HG02759 (cell line): ENCODE measurements around the gene MSRB3.
A peak's percentile ranks its signal among the peaks of the same experiment; 100 is the strongest.

Experiments used
- ATAC-seq: cut with Tn5 transposase; IDR thresholded peaks from one replicate; pipeline ENCODE4 v1.9.1; 2021; ENCODE audit warnings: mild to moderate bottlenecking, moderate library complexity; ENCODE audit not compliant: unreplicated experiment

MSRB3 gene

GRCh38 chr12:65278576-65279368 is at the start of gene MSRB3:
MSRB3 (plus strand) TSS chr12:65278683; CDS start chr12:65308580, 29,897 bp downstream.
- peak; percentile 77 for ATAC-seq

- ATAC-seq: no peak
These were observed 49.0 kb upstream of the MSRB3 start for GRCh38 chr12:65229441-65229840.

DNA sequence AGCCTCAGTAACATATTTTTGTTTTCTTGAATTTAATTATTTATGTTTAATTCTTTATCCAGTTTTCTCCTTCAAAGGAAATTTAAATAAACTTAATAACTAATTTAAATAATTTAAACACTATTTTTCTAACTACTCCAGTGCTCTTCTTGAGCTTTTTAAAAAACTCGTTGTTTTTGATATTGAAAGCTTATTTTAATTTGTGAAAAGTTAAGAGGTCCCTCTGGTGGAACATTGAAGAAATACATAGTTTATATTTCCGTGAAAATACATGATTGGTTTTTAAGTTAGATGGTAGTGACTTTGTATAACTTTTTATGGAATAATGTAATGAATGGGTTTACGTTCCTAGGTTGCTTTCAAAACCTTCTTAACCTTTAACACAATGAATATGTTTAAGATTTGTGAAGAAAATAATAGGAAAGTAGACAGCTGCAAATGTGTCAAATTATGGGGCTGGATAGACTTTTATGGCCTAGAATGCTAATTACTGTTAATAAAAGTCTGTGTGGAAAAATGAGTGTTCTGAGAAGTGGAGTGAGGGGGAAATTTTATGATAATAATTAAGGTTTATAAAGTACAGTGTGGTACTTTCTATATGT is 45.9 kb upstream of the MSRB3 start:
- no peak for ATAC-seq

- no peak for ATAC-seq
These were observed 41.3 kb upstream of the MSRB3 start for GRCh38 chr12:65237153-65237552.

- no peak for ATAC-seq
These were observed 39.9 kb upstream of the MSRB3 start for GRCh38 chr12:65238609-65239008.

- ATAC-seq: no peak
These were observed 29.5 kb upstream of the MSRB3 start for GRCh38 chr12:65248656-65249633.

DNA sequence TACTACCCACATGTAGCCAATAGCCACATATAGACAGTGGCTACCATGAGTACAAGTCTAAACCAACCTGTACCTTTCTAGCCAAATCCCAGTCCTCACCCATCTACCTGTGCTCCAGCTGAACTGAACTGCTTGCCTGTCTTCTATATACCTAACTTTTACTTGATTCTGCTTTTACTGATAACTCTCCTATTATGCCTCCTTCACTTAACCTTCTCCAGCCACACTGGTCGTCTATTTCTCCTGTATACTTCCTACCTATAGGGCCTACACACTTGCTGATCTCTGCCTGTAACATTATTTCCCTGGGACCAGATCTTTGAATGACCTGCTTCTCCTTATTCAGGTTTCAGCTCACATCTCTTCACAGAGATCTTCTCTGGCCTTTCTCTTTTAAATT is 26.0 kb upstream of the MSRB3 start:
- no peak for ATAC-seq

GRCh38 chr12:65257986-65258385 is 20.5 kb upstream of the MSRB3 start:
- ATAC-seq: no peak

GRCh38 chr12:65259501-65259900 is 19.0 kb upstream of the MSRB3 start:
- peak; percentile 53 for ATAC-seq

GRCh38 chr12:65263777-65264176 is 14.7 kb upstream of the MSRB3 start:
- no peak for ATAC-seq

DNA sequence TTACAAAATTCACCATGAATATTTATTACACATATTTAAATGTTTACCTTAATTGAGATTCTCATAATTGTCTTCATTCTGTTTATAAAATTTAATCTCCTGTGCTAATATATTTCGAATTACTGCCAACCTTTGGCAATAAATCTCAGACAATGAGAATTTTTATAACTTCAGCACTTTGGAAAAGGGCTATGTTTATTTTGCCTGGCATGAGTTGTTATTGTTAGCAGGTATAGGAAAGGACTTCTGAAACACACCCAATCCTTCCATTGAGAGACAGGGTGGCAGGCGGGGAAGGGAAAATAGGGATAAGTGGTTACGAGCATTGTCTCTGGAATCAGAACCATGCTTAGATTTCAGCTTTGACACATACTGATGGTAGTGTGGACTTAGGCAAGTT is 12.1 kb upstream of the MSRB3 start:
- no peak for ATAC-seq

DNA sequence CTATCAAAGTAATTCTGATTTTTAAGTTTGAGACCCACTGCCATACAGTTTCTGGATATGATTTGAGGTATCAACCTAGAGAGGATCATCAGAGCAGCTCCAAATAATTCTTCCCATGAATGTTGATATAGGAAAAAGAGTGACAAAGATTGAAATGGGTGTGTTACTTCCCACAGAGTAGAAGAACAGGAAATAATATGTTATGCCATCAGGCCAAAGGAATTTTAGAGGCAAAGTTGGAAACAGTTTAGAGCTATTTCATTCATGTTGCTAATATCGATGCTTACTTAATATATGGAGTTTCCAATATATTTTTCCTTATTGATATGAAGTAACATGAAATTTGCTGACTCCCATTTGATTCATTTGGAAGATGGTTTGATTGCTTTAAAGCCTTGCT is 8.9 kb upstream of the MSRB3 start:
- no peak for ATAC-seq

- ATAC-seq: no peak
These were observed 3.7 kb upstream of the MSRB3 start for GRCh38 chr12:65274602-65275272.

DNA sequence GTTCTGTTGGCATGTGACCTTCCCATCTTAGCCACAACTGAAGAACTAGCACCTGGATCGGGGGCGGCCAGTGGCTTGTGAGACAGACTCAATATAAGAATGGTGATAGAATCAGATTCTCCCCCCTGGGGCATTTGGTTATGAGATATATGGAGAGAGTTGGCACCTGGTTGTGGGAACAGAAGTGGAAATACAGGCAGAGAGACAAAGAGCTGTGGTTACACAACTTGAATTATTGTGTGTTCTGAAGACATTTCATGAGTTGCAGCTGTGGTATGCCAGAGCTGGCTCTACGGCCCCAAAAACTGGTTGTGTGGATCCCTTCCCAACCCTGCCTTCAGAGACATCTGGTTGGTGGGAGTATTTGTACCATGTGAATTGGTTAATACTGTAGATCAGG is 2.9 kb upstream of the MSRB3 start:
- no peak for ATAC-seq

GRCh38 chr12:65276916-65277530 is 1.5 kb upstream of the MSRB3 start:
- ATAC-seq: no peak

DNA sequence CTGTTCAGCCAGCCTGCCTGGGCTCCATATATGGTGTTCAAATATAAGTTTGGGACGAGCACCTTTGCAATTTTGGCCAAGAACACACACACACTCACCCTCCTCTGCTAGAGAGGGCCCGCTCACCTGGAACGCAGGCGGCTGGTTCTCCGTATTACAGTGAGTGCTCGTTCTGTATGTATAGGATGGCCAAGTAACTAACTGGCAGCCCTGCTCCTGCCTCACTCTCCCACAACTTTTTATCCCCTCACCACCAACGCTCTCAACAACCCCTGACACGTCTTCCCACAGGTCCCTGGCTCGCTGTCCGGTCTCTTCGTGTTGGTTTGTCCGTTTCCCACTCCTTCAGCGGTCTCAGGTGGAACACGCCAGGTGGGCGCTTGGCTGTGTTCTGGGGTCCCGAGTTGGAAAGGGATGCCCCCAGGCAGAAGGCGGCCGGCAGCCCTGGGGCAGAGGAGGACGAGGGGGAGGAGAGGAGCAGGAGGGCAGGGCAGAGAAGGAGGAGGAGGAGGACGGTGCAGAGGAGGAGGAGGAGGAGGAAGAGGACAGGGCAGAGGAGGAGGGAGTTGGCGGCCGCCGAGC is 398 bp upstream of the MSRB3 start:
- ATAC-seq: no peak

DNA sequence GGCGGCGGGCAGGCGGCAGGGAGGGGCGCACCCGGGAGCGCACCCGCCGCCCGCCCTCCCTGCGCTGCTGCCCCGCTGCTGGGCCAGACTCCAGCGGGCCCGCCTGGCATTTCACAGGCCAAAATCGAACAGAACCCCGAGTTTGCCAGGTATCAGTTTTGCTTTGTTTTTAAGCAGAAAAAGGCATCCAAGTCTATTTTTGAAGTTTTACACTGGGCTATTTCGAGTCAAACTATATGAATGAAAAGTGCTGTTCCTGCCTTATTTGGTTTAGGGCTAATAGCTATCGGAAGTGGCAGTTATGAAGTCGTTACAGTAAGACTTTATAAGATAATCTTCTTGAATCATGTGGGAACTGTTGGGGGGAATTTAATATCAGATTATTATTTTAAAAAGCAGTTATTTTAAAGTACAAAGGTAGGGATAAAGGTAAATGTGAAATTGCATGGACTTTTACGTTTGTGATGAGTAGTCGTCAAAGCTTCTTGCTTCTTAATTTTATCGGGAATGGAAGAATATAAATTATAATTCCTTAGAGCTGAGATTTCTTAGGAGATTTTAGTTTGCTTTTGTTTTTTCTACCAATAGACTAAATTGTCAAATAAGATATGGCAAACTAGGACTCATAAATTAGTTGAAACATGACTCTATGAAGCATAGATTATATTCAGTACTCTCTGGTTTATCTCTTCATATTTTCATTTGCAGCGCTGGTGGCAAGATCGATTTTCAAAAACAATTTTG is 1.1 kb downstream of the MSRB3 start:
- ATAC-seq: no peak

DNA sequence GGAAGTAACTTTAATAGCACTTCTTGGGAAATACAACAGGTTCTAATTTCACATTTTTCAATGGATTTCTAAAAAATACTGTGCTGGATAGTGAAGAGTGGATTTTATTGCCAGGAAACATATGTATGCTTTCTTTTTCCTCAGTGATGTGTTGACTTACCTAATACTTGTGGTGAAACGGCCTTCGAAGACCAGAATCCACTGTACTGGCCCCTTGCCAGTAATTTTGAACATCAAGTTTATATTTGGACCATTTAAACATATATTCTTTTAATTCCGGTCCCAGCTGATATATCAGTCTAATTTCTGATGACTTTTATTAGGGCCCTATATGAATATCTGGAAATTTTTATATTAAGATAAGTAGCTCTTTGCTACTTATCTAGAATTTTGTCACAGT is 1.8 kb downstream of the MSRB3 start:
- ATAC-seq: no peak

- ATAC-seq: no peak
These were observed 4.4 kb downstream of the MSRB3 start for GRCh38 chr12:65282840-65283239.
